Lower leg skin (tissue), 3 donors: Measurements from ENCODE around the gene MCRIP1.

Experiments used
- POLR2A ChIP-seq, 2 donors: fragments of 450-650 bp; IDR thresholded peaks; one replicate each; pipeline ENCODE4 v1.6.1; 2016 to 2017; ENCODE audit warnings: antibody characterized with exemption in 2 of 2, mild to moderate bottlenecking in 1 of 2, moderate library complexity in 1 of 2
- TF ChIP-seq, protein P1 (sequence below), 3 donors: fragments of 450-650 bp; IDR thresholded peaks; one replicate each; pipeline ENCODE4 v1.5.1; 2016; ENCODE audit warnings: antibody characterized with exemption in 3 of 3, mild to moderate bottlenecking in 3 of 3, moderate library complexity in 2 of 3

- TF ChIP-seq, protein P1, sequence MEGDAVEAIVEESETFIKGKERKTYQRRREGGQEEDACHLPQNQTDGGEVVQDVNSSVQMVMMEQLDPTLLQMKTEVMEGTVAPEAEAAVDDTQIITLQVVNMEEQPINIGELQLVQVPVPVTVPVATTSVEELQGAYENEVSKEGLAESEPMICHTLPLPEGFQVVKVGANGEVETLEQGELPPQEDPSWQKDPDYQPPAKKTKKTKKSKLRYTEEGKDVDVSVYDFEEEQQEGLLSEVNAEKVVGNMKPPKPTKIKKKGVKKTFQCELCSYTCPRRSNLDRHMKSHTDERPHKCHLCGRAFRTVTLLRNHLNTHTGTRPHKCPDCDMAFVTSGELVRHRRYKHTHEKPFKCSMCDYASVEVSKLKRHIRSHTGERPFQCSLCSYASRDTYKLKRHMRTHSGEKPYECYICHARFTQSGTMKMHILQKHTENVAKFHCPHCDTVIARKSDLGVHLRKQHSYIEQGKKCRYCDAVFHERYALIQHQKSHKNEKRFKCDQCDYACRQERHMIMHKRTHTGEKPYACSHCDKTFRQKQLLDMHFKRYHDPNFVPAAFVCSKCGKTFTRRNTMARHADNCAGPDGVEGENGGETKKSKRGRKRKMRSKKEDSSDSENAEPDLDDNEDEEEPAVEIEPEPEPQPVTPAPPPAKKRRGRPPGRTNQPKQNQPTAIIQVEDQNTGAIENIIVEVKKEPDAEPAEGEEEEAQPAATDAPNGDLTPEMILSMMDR (IDR thresholded peaks at IDR 0.05) = no peak
- no peak for TF ChIP-seq POLR2A (IDR thresholded peaks at IDR 0.05)
Observed at GRCh38 chr17:81819708-81820107, 13.4 kb downstream of the MCRIP1 start.
